Epidermal melanocyte (primary cell): ENCODE data around the gene TASP1.
"Not testable (repeated sequence)": the region's sequence is repeated elsewhere in the genome, so short reads cannot be mapped to it uniquely, and the experiment has no call there.

Source experiments
- DNase-seq: peaks from one replicate; pipeline ENCODE4 v3.0.0; 2011; ENCODE audit warnings: low spot score; ENCODE audit not compliant: insufficient read length

Gene TASP1

DNA sequence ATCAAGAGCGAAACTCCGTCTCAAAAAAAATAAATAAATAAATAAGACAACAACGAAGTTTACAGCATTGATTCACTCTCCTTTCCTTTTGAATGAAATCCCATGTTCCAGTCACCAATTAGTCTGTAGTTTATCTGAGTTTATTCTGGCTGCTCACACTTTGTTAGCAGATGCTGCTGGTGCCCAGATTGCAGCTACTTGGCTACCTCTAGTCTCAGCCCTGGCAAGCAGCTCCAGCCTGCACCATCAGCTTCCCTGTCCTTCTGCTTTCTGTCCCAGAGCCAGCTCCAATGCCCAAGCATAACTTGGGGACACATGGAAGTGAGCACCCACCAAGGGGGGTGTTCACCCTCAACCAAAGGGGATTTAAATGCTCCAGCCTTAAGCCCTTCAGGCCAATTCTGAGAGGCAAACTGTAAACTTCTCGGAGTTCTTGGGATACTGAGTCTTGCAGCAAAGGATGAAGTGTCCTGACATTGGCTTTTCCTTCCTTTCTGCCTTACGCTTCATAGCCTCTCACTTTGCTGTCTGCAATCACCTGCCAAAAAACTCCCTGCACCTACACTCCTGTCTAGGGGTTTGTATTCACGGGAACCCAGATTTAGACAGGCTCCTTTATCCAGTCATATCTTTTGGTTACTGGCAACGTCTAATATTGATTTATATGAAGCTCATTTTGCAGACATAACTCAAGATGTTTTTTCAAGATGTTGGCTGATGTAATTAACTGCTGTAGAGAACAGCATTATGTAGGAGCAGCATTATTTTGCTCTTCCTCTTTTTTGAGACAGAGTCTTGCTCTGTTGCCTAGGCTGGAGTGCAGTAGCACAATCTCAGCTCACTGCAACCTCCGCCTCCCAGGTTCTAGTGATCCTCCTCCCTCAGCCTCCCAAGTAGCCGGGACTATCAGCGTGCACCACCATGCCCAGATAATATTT, 9.8 kb upstream of the TASP1 start:
- no peak for DNase-seq

DNA sequence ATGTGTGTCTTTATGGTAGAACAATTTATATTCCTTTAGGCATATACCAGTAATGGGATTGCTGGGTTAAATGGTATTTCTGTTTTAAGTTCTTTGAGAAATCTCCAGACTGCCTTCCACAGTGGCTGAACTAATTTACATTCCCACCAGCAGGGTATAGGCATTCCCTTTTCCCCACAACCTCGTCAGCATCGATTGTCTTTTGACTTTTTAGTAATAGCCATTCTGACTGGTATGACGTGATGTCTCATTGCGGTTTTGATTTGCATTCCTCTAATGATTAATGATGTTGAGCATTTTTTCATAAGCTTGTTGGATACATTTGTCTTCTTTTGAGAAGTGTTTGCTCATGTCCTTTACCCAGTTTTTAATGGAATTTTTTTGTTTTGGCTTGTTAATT, 5.3 kb upstream of the TASP1 start:
- no peak for DNase-seq

DNA sequence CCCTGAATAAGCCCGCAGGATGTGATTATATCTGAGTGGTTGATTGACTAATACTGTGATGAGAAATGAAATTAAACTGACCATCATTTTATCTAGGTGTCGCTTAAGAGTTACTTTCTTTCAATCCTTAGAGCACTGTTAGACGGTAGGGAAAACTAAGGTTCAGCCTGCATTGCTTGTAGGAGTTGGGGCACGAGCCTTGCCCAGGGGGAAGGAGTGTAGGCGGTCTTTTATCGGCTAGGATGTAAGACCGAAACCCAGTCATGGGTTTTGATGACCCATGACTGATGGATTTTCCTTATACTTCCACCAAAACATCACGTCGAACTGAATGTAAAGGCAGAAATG, 392 bp upstream of the TASP1 start:
- DNase-seq: no peak

DNA sequence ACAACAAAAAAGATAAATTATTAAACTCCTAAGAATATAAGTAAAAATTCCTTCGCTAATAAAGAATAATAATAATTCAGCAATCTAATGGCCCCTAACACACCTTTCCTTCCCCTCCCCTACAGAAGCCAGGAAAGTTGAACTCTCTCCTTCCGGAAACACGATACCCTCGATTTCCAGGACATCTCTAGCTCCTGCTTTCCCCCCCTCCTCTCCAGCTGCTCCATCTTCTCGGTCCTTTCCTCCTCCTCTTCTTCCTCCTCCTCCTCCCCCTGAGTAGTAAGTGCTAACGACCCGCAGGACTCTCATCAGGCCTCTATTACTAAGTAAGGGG, 603 bp downstream of the TASP1 start:
- no peak for DNase-seq

GRCh38 chr20:13632431-13632830, 6.3 kb downstream of the TASP1 start:
- DNase-seq: no peak

- DNase-seq: not testable (repeated sequence)
Observed at GRCh38 chr20:13627525-13627924, 11.2 kb downstream of the TASP1 start.

DNA sequence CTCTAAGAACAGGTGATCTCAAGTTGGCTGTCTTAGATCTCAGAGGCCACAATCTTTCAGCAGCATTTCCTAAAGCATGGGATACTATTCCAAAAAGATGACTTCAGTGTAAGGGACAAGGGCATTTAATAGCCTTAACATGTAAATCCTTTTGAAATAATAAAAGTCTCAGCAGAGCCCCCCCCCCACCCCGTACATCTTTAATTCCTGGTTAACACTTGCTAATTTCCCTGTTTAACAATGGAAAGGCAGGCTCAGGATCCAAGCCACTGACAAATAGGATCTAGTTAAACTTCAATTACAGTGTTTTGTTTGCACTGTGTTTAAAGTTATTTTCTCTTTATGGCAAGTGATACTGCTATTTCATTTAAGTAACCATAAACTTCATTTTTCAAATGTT, 12.0 kb downstream of the TASP1 start:
- DNase-seq: no peak

- no peak for DNase-seq
Observed at GRCh38 chr20:13625304-13625979, 13.3 kb downstream of the TASP1 start.

DNA sequence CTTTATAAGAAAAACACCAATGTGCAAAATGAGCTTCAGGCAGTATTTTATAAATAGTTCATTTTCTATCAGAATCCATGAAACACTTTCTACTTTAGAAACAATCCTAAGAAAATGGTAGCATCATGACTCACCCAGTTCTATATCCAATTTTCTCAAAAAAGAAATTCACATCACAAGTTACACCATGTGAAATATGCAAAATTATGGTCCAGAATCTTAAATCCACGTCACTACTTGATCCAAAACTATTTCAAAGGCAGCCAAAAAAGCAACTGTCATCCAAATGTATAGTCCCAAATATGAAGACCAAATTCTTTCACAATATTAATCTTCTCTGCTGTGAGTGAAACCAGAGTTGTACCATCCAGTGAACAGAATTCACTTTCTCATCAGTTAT, 19.3 kb downstream of the TASP1 start:
- not testable (repeated sequence) for DNase-seq

DNA sequence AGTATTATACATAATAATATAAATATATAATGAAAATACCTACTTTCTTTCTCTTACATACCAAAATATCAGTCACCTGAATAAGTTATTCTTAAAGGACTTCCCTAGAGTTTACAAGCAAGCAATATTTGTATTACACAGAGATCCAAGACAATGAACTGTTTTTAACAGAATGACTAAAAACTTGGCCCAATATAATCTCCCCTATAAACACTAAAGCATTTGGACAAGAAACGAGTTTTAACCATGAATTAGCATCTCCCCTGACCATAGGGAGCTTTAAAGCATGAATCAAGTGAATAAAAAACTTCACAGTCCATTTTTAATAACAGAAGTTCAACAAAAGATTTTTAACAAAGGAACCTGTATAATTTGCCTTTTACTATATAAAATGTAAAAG, 20.3 kb downstream of the TASP1 start:
- not testable (repeated sequence) for DNase-seq

DNA sequence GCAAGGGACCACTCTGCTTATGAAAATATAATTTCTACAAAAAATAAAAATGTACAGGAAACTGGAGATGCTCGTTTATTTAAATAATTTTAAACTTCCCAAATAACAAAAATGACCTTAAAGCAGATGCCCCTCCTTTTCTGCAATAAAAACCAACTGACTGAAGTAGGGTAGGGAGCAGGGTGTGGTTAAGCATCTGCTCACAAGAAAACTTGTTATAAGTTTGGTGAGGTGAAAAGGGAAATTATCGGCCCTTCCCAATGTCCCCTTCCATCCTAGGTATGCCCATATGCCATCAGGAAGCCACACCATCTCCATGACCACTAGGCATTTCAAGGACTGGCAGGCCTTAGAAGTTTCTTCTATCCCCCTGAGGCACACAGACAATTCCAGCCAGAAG, 21.1 kb downstream of the TASP1 start:
- DNase-seq: not testable (repeated sequence)

DNA sequence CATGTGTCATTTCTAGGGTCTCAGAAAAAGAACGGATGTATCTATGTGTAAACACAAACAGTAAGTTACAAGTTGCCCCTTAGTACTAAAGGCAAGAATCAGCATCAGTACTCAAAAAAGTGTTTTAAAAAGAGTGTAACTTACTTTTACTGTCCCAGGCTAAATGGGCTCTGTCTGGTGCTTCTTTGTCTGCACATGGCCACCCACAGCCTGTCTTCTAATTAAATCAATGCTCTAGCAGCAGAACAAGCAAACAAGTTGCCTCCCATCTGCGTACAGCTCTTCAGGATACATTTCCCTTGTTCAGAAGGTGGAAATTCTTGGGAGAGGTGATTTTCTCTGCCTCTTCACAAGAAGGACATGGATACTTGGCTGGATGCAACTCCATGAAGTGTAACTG, 22.0 kb downstream of the TASP1 start:
- DNase-seq: not testable (repeated sequence)

- DNase-seq: no peak
Observed at GRCh38 chr20:13613917-13614316, 24.8 kb downstream of the TASP1 start.

DNA sequence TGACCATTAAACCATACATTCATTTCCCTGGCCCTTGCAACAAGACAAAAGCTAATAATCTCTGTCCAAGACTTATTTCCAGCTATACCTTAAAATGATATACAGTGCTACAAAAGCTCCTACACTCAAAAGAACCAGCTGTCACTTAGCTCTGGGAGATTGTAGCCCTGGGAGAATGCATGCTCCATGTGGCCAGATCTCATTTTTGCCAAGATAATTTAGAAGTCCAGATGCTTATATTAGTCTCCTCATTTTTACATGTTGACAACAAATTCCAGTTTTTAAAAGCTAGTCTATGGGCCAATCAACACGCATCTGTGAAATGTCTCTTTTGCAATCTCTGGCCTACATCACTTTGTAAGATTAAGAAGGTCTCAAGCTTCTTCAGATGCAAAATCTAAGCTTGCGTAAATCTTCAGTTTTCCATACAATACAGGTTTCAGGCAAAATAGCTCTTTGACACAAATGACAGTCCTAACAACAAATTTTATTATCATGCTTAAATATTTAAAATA, 27.1 kb downstream of the TASP1 start:
- DNase-seq: no peak

DNA sequence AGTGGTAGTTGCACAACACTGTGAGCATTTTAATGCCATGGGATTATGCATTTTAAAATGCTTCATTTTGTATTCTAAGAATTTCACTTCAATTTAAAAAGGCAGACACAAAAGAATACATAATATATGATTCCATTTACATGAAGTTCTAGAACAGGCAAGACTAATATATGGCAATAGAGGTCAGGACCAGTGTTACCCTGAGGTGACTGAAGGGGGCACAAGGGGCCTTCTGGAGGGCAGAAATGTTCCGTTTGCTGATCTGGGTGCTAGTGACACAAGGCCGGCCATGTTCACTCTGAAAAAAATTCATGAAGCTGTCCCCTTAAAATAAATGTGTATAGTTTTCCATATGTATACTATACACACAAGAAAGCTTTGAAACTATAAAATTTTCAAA, 28.5 kb downstream of the TASP1 start:
- DNase-seq: no peak

DNA sequence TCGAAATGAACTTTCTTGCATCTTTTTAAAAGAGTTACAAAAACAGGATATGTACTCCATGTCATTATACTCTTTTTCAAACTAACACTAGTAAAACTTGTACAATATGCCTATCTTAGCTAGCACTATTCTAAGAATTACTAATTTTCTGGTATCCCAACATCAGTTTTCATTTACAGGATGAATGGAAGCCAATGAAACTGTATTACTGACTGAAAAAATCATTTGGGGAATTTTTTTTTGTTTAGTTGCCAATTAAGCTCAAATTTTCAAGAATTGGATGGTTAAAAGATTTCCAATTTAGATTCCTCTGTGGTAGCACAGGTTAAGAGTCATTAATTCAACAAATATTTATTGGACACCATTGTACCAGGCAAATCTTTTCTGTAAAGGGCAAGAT, 30.7 kb downstream of the TASP1 start:
- no peak for DNase-seq

DNA sequence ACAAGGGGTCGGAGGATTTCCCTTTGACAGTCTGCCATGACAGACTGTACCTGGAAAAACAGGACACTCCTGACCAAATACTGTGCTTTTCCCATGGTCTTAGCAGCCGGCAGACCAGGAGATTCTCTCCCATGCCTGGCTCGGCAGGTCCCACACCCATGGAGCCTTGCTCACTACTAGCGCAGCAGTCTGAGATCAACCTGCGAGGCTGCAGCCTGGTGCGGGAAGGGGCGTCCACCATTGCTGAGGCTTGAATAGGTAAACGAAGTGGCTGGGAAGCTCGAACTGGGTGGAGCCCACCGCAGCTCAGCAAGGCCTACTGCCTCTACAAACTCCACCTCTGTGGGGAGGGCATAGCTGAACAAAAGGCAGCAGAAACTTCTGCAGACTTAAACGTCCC, 45.3 kb downstream of the TASP1 start:
- DNase-seq: not testable (repeated sequence)

- DNase-seq: no peak
Observed at GRCh38 chr20:13588049-13588448, 50.7 kb downstream of the TASP1 start.

GRCh38 chr20:13587370-13587769, 51.4 kb downstream of the TASP1 start:
- no peak for DNase-seq

- no peak for DNase-seq
Observed at GRCh38 chr20:13586133-13586532, 52.6 kb downstream of the TASP1 start.

DNA sequence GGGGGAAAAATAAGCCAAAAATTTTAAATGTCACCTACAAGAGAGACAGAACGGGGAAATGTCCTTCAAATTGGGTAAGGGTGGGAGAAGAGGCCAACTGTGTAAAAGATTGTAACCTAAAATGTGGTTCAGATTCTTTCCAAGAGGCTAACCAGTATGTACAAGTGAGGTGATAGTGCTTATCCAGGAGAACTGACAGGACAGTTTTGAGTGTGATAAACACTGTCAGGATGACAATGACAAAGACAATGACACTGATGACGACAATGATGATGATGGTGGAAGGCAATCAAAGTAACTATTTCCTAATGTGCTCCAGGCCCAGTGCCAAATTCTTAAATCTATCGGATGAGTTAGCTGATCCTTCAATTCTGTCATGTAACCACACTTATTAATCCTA, 57.3 kb downstream of the TASP1 start:
- no peak for DNase-seq

DNA sequence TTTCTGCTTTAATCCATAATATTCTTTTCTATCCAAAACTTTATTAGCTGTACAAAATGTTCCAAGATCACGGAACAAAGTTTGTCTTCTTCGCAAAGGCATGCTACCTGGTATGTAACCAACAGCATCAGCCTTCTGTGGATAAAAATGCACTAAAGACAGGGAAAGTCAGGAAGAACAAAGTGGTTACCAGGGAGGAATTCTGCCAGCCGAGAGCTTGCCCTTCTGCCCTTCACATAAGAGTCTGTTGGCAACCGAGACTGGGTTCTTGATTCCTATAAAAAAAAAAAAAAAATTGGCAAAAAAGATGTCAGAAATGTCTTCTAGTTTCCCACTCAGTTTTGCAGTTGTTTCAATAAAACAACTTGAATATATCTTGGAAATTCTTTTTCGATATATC, 58.0 kb downstream of the TASP1 start:
- no peak for DNase-seq

- no peak for DNase-seq
Observed at GRCh38 chr20:13574071-13574470, 64.7 kb downstream of the TASP1 start.
